ENCODE data around the gene KCNQ1. TPM values are rescaled to one million over a fixed set of nuclear protein-coding genes. Genes with fewer than 3 reads are reported as not detected.

The KCNQ1 gene
- total RNA-seq, 2 experiments from 2014 or later = 8.7 to 9.5 TPM

GRCh38 chr11:2555336-2555735, 110.5 kb downstream of the KCNQ1 start:
- DNase-seq (no peak), ATAC-seq (no peak)
- no peaks in the 10 kb centered on the region for H3K27me3 Mint-ChIP-seq
- no peaks in the 10 kb centered on the region for H3K36me3 Mint-ChIP-seq (ENCODE audit: low read depth)
- no peak for TF ChIP-seq CTCF (IDR thresholded peaks at IDR 0.05)
- CTCF ChIA-PET = interaction anchor here (1.0 to 2.0 kb wide), 2 partner anchors 9 to 22 kb away, joined by 4 to 7 read pairs; no protein-coding TSS in a partner anchor
- no peak overlapping the region for H3K4me3 Mint-ChIP-seq
- no peak overlapping the region for H3K27ac Mint-ChIP-seq
- peaks cover 8% of the 10 kb centered on the region for H3K4me1 Mint-ChIP-seq (ENCODE audit: low read depth)
- intact Hi-C loops (cut with micrococcal nuclease) = no loop called here
- no peaks in the 10 kb centered on the region for H3K9me3 Mint-ChIP-seq
- POLR2A ChIA-PET = no interaction called here

- no peak for DNase-seq
- intact Hi-C loops (cut with micrococcal nuclease) = no loop called here
- Mint-ChIP-seq H3K36me3 (ENCODE audit: low read depth) (no peaks in the 10 kb centered on the region), H3K4me3 (no peak overlapping the region), H3K27me3 (no peaks in the 10 kb centered on the region), H3K27ac (no peak overlapping the region), H3K4me1 (ENCODE audit: low read depth) (peaks cover 8% of the 10 kb centered on the region), H3K9me3 (no peaks in the 10 kb centered on the region)
- ATAC-seq = no peak
- TF ChIP-seq CTCF (IDR thresholded peaks at IDR 0.05) = no peak
- ChIA-PET CTCF (interaction anchor here (1.0 to 2.0 kb wide), 2 partner anchors 9 to 22 kb away, joined by 4 to 7 read pairs; no protein-coding TSS in a partner anchor), POLR2A (no interaction called here)
Measured at GRCh38 chr11:2555891-2556290, 111.1 kb downstream of the KCNQ1 start.

GRCh38 chr11:2557381-2557780, 112.6 kb downstream of the KCNQ1 start:
- CTCF ChIA-PET = no interaction called here
- ATAC-seq (no peak), DNase-seq (no peak)
- no peak for TF ChIP-seq CTCF (IDR thresholded peaks at IDR 0.05)
- H3K27ac Mint-ChIP-seq = no peak overlapping the region
- H3K36me3 Mint-ChIP-seq (ENCODE audit: low read depth) = no peaks in the 10 kb centered on the region
- POLR2A ChIA-PET = no interaction called here
- intact Hi-C loops (cut with micrococcal nuclease) = no loop called here
- peaks cover 8% of the 10 kb centered on the region for H3K4me1 Mint-ChIP-seq (ENCODE audit: low read depth)
- H3K27me3 Mint-ChIP-seq = no peaks in the 10 kb centered on the region
- H3K9me3 Mint-ChIP-seq = no peaks in the 10 kb centered on the region
- H3K4me3 Mint-ChIP-seq = no peak overlapping the region

DNA sequence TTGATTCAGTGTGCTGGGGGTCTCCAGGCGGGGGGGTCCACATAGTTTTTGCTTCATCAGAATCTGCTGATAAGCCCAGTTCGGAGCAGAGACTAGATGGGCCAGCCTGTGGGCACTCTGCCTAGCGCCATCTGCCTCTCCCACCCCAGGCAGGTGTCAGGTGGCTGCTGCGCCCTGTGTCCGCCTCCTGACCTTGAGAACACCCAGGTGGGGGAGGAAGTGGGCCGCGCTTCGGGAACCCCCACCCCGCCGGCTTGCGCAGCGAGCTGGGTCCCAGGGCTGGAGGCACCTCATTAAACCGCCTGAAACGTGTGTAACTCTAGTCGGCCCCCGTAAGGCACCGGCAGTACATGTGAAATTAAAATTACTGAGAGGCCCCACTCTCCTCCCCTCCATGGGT, 113.6 kb downstream of the KCNQ1 start:
- Mint-ChIP-seq H3K9me3 (no peaks in the 10 kb centered on the region), H3K4me3 (no peak overlapping the region), H3K36me3 (ENCODE audit: low read depth) (no peaks in the 10 kb centered on the region), H3K27me3 (no peaks in the 10 kb centered on the region), H3K4me1 (ENCODE audit: low read depth) (peaks cover 6% of the 10 kb centered on the region), H3K27ac (no peak overlapping the region)
- no peak for DNase-seq
- TF ChIP-seq CTCF (IDR thresholded peaks at IDR 0.05) = no peak
- no peak for ATAC-seq
- intact Hi-C loops (cut with micrococcal nuclease) = no loop called here
- ChIA-PET CTCF (no interaction called here), POLR2A (no interaction called here)

GRCh38 chr11:2558861-2559526, 114.2 kb downstream of the KCNQ1 start:
- ATAC-seq = no peak
- TF ChIP-seq CTCF (IDR thresholded peaks at IDR 0.05) = no peak
- no peaks in the 10 kb centered on the region for H3K9me3 Mint-ChIP-seq
- H3K36me3 Mint-ChIP-seq (ENCODE audit: low read depth) = no peaks in the 10 kb centered on the region
- H3K27me3 Mint-ChIP-seq = no peaks in the 10 kb centered on the region
- no peak overlapping the region for H3K27ac Mint-ChIP-seq
- CTCF ChIA-PET = no interaction called here
- intact Hi-C loops (cut with micrococcal nuclease) = no loop called here
- H3K4me3 Mint-ChIP-seq = no peak overlapping the region
- POLR2A ChIA-PET = no interaction called here
- H3K4me1 Mint-ChIP-seq (ENCODE audit: low read depth) = peaks cover 6% of the 10 kb centered on the region
- DNase-seq = no peak

Measured in activated CD8-positive, alpha-beta T cell treated with anti-CD3 and anti-CD28 coated beads for 36 hours (primary cell).